ENCODE measurements around the gene RENBP.

RENBP gene

DNA sequence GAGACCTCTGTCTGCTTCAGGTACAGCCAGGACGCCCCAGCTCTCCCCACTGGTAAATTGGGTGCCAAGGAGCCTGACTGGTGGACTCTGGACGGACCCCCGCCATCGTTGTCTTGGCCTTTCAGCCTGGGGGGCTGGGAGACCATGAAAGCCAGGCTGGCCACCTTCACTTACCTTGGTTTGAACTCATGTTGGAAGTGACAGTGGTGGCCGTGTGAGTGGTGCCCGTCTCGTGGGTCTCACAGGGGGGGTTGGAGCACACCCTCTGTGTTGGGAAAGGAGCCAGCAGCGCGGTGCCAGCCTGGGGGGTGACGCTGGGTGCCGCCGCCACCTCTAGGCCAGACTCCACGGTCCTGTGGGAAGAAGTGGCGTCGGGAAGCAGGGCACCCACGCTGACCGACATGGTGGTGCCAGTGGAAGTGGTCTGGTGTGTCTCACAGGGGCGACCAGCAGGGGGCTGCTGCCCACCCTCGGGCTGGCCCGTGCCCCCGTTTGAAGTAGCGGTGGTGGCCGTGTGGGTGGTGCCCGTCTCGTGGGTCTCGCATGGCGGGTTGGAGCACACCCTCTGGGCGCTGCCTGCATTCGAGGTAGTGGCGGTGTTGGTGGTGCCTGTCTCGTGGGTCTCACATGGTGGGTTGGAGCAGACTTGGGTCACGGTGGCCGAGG, 9.6 kb upstream of the RENBP start:
- no peak for DNase-seq (ENCODE audit: low read depth)

DNA sequence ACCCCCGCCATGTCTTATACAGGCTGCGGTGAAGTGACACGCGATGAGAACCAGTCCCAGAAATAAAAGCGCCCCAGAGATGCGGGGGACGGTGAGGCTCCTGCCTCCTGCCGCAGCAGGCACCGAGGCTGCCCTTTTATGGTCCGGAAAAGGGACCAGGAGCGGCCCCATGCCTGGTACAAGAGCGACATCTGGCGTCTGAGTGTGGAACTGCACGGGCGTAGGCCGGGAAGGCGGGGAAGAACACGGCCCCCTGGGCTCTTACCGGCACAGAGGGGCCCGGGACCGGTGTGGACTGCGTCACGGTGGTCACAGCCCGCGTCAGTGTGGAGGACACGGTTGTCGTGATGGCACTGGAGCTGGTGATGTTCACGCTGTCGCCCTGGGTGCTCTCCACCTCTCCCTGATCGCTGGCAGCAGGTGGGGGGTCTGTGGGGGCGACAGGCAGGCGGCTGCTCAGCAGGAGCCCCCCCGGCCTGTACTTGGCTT, 8.9 kb upstream of the RENBP start:
- DNase-seq (ENCODE audit: low read depth): no peak

DNA sequence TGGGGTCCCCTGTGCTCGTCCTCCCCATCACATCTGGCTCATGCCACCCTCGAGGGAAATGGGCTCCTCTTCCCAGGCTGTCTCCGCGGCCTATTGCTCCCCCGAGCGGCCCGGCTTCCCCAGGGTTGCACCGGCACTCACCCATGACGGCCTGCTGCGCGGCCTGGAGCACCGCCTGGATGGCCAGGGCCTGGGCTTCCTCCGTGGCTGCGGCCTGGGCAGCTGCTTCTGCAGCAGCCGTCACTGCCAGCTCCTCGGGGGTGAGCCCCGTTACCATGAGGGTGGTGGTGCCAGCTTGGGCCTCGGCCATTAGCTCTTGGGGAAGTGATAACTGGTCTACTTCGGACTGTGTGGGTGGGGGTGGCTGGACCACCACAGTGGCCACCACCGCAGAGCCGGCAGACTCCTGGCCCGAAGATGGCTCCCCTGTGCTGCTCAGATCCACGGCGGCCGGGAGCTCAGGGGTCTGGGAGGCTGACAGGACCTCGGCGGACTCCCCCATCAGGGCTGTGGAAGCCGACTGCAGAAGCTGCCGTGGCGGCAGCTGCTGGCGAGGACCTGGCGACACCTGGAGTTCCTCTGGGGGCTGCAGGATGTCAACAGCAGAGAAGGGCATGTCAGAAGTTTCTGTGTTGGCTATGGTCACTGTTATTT, 8.1 kb upstream of the RENBP start:
- no peak for DNase-seq (ENCODE audit: low read depth)

DNA sequence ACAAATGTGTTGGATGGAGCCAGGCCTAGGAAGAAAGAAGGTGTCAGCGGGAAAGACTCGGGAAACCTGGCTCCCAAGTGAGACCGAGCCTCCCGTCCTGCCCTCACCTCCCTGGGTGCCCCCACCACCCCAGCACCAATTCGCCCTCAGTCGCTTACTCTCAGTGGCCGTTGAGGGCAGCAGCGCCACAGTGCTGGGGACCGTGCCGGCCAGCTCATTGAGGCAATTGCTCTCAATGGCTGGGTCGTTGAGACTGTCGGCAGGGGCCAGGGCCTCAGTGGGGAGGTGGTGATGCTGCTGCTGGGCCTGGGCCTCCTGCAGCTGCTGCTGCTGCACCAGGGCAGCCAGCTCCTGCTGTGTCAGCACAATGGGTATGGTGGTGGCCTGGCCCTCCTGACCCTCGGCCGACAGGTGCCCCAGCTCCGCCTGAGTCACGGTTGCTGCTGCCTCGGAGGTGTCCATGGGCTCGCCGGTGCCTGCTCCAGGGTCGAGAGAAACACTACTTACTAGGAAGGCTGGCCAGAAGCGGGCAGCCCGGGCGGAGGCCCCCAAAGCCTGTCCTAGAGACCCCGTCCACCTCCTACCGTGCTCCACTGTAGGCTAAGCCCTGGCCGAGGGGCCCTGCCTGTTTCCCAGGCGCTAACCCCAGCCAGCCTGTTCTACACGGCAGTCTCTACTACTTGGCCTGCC, 7.4 kb upstream of the RENBP start:
- DNase-seq (ENCODE audit: low read depth): no peak

DNA sequence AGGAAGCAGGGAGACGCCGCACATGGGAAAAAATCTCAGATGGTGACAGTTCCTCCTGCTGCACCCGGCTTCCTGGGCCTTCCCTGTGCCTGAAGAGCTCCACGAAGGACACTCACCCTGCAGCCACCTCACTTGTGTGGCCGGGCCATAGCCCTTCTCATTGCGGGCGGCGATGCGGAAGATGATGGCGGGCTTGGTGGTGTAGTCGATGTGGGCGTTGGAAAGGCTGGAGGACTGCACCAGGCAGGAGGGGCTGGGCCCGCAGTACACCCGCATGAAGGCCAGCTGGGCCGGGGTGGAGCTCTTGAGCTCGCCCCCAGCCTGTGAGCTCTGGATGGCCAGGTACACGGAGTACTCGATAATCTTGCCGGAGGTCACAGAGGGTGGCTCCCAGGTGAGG, 5.7 kb upstream of the RENBP start:
- no peak for DNase-seq (ENCODE audit: low read depth)

DNA sequence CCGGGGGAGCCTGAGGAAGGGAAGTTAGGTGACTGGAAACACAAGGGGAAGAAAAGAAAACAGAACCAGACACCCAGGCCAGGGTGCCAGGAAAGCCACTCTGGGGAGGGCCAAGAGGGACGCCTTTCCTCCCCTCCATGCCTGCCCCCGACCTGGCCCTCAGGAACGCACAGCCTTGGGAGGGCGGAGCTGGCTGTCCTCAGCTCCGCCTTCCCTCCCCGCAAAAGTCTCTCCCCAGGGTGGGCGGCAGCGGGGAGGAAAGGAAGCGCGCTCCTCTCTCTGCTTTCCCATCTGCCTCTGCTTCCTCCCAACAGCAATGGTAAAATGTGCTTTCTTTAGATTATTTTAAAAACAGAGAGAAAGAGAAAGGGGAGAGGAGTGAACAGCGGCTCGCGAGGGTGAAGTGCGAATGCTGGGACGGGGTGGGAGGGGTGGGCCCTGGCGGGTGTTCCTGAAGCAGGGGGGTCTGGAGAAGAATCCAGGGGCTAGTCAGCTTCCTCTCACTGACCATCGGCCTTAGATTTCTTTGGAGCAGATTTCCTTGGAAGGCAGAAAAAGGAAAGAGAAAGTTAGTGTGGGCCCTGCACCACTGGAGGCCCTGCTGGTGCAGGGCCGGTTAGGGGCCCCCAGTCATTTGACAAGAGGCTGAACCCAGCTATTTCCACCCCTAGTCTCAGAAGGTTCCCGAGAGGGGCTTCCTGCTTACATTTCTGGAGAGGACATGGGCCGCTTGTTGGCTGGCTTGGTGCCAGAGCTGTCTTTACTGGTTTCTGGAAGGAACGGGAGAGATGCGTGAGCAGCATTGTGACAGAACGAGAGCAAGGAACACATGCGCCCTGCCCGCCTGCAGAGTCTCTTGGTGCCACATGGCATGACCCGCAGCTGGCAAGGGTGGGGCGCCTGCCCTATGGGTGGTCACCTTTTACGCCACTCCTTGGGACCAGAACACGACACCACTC, 4.7 kb upstream of the RENBP start:
- no peak for DNase-seq (ENCODE audit: low read depth)

DNA sequence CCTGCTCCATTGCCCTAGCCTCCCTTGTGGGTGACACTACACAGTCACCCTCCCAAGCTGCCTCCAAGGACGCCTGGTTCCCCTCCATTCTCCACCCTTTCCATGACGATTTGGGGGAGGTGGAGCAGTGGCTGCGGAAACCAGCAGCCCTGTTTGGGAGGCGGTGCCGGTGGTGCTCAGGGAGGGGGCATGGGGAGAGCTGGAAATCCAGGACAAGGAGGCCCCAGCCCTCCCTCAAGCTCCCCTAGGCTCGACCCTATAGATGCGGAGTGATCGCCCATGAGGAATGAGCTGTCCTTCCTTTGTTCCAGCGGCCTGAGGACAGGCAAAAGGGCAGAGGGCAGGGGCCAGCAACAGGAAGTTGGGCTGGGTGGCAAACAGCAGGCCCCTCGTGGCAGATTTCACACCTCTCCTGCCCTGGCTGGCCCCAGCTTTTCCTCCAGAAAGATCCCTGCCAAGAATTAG, 3.6 kb upstream of the RENBP start:
- no peak for DNase-seq (ENCODE audit: low read depth)

DNA sequence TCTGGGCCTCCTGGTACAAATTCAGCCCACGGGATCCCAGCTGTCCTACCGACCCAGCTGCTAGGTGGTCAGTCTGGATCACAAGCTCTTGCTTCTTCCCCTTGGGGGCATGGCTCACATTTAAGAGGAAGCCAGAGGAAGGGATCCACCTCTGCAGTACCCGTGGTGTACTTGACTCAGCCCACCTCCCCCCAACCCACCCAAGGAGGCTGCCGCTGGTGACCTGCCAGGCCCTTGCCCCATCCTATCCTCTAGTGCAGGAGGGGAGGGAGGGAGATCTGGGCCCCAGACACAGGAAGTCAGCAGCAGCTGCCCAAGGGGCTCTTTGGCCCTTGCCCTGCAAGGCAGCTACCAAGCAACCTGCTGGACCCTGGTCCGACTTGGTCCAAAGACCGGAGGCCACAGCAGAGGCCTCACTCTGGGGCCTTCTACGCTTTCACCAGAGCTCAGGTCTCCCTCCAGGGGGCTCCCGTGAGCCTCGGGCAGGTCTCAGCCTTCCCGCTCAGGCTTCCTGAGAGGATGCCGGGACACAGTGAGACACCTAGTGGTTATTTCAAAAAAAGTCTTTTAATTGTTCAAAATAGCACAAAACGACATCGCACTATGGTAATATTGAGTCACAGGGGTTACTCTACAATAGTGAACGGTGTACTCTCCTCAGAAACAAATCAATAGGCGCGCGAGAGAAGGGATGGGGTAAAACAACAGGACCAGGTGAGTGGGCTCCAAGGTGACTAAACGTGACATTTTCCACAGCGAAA, 2.7 kb upstream of the RENBP start:
- no peak for DNase-seq (ENCODE audit: low read depth)

DNA sequence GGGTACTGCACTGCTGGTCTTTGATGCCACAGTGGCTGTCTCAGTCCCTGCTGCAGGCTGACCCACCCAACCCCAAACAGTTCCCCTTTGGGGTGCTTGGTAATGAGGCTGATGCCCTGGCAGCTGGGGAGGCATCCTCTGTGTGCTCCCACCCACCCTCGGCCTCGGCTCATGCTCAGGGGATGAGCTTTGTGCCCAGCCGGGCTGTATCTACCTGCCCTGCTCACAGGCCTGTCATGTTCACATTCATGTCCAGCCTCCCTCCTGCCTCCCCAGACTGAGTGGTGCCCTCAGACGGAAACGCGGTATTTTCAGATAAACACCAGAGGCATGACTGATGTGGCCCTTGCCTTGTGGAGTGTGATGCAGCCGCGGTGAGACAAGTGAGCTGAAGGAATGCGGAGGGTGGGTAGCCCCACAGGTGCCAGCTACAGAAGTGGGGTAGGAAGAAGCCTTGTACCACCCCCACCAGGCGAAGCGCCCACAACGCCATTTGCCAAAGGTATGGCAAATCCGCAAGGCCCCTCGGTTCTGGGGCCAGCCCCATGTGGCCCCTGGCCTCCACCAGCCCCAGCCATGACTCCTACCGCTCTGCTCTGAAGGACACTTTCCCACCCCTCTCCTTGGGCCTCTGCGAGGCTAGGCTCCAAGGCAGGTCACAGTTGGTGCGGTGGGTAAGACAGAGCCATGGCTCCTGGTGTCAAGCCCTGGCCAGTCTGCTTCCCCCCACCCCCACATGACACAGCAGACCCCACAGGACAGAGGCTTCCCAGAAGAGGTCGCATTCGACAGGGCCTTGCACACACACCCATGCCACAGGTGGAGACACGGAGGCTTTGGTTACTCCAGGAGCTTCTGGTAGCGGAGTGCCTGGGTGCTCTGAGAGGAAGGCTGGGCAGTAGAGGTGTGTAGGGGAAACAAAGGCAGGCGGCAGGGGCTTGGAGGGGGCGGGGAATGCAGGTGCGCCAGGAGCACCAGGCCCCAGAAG, 1.8 kb upstream of the RENBP start:
- DNase-seq (ENCODE audit: low read depth): no peak

DNA sequence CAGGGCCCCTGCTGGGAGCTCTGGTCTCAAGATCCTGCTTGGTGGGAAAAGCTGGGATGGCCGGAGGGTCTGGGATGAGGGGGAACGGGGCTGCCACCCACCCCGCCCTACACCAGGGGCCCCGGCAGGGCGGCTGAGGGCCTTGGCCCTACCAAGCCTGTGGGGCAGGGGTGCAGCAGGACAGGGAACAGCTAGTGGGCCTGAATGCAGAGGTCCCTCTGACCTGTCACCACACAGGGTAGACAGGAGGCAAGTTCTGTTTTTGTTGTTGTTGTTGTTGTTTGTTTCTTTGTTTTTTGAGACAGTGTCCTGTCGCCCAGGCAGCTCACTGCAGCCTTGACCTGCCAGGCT, 332 bp upstream of the RENBP start:
- DNase-seq (ENCODE audit: low read depth): no peak

DNA sequence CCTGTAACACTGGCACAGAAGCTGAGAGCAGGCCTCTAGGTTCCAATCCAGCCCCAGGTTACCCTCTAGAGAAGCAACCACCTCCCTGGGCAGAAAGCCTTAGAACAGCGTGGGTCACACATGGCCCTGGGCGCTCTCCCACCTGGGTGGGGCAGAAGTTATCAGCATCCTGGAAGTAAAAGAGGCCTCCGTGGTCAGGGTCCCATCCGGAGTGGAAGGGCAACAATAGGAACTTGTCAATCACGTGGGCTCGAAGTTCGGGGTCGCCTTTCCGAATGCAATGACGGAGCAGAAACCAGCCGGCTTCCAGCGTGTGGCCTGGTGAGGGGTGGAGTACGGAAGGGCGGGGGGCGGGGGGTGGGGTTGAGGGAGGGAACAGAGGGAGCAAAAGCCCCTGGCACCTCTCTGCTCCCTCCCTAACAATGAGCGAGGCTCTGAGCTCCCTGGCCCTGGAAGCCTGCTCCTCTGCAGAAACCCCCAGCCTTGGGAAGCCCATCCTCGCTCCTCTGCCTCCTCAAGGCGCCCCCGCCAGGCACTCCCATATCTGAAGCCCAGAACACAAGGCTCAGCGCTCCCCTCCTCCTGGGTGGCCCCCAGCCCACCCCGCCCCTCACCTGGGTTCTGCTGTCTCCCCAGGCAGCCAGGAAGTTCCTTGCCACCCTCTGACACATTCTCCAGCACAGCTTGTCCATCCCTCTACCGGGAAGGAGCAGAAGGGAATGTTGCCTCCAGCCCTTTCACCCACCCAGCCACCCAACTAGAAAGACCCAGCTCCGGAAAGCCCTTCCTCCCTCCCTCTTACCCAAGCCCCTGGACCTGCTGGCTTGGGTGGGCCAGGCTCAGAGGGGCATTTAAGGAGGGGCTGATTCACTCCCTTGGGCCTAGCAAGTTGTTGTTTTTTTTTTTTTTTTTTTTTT, 2.8 kb downstream of the RENBP start:
- peak; percentile 81 for DNase-seq (ENCODE audit: low read depth)

DNA sequence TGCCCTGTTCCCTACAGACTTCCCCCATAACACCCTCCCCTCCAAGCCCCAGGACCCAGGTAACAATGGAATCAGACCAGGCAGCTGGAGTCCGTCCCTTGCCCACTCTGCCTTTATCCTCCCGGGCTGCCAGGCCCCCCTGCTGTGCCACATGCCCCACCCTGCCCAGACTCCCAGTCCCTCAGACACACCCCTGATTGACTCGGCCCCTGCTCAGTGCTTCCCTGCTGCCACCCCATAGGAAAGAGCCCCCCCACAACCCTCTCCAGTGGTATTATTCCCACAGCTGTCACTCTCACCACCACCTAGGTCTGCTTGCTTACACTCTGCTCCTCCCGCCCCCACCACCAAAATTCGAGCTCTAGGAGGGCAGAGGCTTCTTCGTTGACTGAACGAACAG, 4.9 kb downstream of the RENBP start:
- no peak for DNase-seq (ENCODE audit: low read depth)

DNA sequence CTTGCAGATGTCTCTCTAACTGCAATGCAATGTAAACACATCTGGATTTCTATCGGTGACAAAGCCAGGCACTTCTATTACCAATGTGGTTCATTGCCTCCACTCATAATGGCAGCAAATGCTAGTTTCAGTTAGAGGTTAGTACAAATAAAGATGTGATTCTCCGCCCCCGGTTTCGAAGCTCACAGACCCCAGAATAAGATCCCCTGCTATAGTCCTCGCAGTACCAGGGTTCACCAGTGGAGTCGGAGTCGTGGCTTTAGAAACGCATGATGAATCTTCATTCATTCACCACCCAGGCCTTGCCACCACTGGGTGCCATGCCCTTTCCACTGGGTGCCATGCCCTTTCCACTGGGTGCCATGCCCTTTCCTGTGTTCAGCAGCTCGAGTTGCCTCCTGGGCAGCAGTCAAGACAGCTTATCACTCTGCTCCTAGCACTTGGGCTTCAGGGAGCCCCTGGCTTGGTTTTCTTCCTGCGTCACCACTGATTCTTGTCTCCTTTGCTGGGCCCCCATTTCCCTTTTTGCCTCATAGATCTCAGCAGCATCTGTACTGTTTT, 6.1 kb downstream of the RENBP start:
- DNase-seq (ENCODE audit: low read depth): no peak

DNA sequence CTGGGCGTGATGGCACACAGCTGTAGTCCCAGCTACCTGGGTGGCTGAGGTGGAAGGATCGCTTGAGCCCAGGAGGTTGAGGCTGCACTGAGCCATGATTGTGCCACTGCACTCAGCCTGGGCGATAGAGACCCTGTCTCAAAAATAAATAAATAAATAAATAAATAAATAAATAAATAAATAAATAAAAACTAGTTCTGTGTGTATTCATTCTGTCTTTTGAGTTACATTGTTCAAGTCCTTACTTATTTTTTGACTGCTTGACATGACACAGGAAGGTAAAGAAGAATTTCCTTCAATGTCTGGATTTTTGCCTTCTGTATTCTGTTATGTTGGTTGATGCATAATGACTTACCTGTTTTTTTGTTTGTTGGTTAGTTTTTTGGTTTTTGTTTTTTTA, 7.4 kb downstream of the RENBP start:
- DNase-seq (ENCODE audit: low read depth): no peak

DNA sequence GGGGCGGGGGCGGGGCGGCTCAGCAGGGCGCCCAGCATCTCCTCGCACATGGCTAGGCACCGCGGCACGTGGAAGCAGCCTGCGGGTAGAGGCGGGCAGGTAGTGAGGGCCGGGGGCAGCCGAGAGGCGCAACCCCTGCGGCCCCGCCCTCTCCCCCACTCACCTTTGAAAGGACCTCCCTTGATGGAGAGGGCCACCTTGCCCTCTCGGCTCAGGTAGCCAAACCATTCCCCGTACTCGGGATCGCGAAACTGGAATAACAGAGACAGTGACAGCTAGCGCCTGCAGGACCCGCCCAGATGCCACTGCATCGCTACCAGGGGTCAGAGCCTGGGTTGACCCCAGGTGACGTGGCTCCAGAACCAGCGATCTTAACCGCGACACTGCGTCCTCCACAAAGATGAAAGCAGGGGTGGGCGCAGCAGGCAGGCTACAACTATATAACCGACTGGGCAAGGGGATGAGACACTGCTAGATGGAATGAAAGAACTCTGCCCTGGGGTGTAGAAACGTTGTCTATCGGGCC, 9.1 kb downstream of the RENBP start:
- DNase-seq (ENCODE audit: low read depth): no peak

DNA sequence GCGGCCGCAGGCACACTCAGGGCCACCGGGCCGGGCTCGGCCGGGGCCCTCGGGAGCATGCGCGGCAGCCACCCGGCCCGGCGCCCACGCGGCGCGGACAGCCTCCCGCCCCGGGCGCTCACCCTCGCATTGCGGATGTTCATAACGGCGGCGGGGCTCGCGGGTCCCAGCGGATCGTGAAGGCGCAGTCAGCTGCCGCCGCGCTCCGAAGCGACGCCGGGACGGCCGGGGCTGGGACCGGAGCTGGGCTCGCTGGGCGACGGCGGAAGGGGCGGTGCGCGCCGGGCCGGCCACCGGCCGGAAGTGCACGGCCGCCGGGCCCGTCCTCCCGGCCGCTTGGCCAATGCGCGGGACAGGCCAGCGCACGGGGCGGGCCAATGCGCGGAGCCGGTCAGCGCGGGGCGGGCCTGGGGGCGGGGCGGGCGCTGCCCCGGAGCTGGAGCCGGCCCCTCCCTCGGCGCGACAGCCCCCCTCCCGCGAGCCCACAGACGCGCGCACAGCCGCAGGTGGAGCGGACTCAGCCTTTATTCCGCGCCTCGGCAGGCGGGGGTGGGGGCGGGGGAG, 9.6 kb downstream of the RENBP start, which contains the start of gene NAA10:
NAA10 (minus strand) TSS at position 276 of the 564 bp plus-strand sequence; CDS start at position 143, 133 bp downstream.
- no peak for DNase-seq (ENCODE audit: low read depth)

DNA sequence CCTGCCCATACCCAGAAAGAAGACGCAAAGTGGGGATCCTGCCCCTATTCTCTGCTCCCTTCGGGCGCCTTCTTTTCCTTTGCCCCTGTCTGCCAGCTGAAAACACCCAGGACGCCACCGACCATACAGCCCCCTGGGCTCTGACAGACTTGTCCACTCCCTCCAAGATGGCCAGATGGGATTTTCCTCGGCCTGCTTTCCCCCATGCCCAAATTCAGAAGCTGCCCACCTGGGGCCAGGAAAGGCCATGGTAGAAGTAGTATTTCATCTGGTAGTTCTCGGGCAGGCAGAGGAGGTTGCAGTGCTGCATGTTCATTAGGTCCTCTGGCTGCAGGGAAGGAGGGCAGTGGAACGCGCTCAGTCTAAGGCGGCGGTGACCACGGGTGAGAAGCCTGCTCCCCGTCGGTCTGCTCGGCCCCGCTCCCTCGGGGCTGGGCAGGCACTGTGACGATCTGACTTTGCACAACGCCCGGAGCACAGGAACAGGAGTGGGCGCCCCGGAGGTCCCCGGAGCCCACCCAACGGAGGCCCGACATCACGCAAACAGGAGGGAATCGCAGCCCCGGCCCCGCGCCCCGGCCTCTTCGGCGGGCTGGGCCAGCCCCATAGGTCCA, 10.2 kb downstream of the RENBP start:
- DNase-seq (ENCODE audit: low read depth): no peak

DNA sequence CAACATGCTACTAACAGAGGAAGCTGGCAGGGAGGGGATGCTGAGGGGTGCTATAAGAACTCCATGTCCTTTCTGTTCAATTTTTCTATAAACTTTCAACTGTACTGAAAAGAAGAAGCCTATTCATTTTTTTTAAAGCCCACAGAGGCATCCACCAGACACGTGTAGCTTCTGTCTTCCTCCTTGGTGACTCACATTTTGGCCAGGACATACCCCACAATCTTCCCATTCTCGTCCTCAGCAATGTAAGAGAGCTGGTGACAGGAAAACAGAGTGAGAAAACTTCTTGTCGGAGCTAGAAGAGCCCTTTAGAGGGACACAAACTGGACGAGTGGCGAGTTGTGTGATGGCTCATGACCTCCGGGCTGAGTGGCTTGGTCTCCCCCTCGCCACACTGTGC, 10.7 kb downstream of the RENBP start:
- DNase-seq (ENCODE audit: low read depth): no peak
